ENCODE measurements around the gene FOXD2. TPM values are rescaled to one million over a fixed set of nuclear protein-coding genes. Genes with fewer than 3 reads are reported as not detected.

The FOXD2 gene
- total RNA-seq, 1 experiment from 2014 or later: 0.07 TPM

DNA sequence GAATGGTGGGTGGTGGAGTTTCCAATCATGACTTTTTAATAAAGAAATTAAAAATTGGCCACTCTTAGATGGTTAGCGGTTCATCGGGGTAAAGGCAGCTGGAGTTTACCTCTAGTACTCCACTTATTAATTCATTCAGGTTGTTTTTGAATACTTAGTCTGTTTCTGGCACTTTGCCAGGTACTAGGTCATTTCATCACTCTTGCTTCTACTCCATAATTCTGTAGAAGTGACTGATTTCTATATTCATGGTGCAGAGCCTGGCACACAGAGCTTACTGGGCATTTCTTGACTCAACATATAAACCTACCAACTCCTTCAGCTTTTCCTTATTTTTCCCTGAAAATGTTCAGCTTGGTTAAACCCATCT lies 31.5 kb downstream of the FOXD2 start (continued):
- TF ChIP-seq, protein P1, sequence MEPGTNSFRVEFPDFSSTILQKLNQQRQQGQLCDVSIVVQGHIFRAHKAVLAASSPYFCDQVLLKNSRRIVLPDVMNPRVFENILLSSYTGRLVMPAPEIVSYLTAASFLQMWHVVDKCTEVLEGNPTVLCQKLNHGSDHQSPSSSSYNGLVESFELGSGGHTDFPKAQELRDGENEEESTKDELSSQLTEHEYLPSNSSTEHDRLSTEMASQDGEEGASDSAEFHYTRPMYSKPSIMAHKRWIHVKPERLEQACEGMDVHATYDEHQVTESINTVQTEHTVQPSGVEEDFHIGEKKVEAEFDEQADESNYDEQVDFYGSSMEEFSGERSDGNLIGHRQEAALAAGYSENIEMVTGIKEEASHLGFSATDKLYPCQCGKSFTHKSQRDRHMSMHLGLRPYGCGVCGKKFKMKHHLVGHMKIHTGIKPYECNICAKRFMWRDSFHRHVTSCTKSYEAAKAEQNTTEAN (CRISPR knock-in tag; IDR thresholded peaks at IDR 0.05): no peak
- TF ChIP-seq, protein P2, sequence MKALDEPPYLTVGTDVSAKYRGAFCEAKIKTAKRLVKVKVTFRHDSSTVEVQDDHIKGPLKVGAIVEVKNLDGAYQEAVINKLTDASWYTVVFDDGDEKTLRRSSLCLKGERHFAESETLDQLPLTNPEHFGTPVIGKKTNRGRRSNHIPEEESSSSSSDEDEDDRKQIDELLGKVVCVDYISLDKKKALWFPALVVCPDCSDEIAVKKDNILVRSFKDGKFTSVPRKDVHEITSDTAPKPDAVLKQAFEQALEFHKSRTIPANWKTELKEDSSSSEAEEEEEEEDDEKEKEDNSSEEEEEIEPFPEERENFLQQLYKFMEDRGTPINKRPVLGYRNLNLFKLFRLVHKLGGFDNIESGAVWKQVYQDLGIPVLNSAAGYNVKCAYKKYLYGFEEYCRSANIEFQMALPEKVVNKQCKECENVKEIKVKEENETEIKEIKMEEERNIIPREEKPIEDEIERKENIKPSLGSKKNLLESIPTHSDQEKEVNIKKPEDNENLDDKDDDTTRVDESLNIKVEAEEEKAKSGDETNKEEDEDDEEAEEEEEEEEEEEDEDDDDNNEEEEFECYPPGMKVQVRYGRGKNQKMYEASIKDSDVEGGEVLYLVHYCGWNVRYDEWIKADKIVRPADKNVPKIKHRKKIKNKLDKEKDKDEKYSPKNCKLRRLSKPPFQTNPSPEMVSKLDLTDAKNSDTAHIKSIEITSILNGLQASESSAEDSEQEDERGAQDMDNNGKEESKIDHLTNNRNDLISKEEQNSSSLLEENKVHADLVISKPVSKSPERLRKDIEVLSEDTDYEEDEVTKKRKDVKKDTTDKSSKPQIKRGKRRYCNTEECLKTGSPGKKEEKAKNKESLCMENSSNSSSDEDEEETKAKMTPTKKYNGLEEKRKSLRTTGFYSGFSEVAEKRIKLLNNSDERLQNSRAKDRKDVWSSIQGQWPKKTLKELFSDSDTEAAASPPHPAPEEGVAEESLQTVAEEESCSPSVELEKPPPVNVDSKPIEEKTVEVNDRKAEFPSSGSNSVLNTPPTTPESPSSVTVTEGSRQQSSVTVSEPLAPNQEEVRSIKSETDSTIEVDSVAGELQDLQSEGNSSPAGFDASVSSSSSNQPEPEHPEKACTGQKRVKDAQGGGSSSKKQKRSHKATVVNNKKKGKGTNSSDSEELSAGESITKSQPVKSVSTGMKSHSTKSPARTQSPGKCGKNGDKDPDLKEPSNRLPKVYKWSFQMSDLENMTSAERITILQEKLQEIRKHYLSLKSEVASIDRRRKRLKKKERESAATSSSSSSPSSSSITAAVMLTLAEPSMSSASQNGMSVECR (CRISPR knock-in tag; IDR thresholded peaks at IDR 0.05; ENCODE audit: borderline replicate concordance): no peak
- TF ChIP-seq RORB (CRISPR knock-in tag; IDR thresholded peaks at IDR 0.05): no peak
- TF ChIP-seq, protein P3, sequence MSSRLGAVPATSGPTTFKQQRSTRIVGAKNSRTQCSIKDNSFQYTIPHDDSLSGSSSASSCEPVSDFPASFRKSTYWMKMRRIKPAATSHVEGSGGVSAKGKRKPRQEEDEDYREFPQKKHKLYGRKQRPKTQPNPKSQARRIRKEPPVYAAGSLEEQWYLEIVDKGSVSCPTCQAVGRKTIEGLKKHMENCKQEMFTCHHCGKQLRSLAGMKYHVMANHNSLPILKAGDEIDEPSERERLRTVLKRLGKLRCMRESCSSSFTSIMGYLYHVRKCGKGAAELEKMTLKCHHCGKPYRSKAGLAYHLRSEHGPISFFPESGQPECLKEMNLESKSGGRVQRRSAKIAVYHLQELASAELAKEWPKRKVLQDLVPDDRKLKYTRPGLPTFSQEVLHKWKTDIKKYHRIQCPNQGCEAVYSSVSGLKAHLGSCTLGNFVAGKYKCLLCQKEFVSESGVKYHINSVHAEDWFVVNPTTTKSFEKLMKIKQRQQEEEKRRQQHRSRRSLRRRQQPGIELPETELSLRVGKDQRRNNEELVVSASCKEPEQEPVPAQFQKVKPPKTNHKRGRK (CRISPR knock-in tag; IDR thresholded peaks at IDR 0.05; ENCODE audit: borderline replicate concordance): no peak
- TF ChIP-seq GRHL2 (CRISPR knock-in tag; IDR thresholded peaks at IDR 0.05; ENCODE audit: insufficient replicate concordance, severe bottlenecking): no peak
- TF ChIP-seq FOXK1 (CRISPR knock-in tag; IDR thresholded peaks at IDR 0.05): no peak
- TF ChIP-seq TEAD1 (CRISPR knock-in tag; IDR thresholded peaks at IDR 0.05): no peak
- TF ChIP-seq CREB1 (CRISPR knock-in tag; IDR thresholded peaks at IDR 0.05): no peak
- no peak for TF ChIP-seq ATF1 (CRISPR knock-in tag; IDR thresholded peaks at IDR 0.05)
- TF ChIP-seq NR1H2 (CRISPR knock-in tag; IDR thresholded peaks at IDR 0.05): no peak
- no peak for TF ChIP-seq NFYB (CRISPR knock-in tag; conservative IDR thresholded peaks at IDR 0.05; ENCODE audit: low read depth)
- no peak for TF ChIP-seq MXD4 (CRISPR knock-in tag; IDR thresholded peaks at IDR 0.05; ENCODE audit: borderline replicate concordance)

DNA sequence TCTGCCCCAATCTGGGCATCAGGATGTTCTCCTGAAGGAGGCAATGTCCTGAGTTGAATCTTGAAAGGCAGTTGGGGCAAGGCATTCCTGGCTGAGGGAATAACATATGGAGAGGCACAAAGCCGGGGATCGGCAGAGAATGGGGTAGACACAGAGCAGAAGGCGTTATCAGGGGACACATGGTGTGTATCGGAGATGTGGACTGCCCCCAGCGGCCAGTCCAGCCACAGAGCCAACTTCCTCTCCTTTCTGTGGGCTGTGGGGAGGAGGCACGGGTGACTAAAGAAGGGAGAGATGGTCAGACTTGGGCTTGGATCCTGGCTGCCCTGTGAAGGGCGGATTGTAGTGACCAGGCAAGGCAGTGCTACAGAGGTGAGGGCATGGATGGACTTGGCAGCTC lies 32.1 kb downstream of the FOXD2 start:
- Mint-ChIP-seq H3K27me3 (ENCODE audit: low read depth) (peaks cover 4% of the 10 kb centered on the region), H3K4me3 (no peak overlapping the region), H3K4me1 (peaks cover 15% of the 10 kb centered on the region), H3K36me3 (no peaks in the 10 kb centered on the region), H3K9me3 (no peaks in the 10 kb centered on the region), H3K27ac (no peak overlapping the region)
- TF ChIP-seq, protein P4, sequence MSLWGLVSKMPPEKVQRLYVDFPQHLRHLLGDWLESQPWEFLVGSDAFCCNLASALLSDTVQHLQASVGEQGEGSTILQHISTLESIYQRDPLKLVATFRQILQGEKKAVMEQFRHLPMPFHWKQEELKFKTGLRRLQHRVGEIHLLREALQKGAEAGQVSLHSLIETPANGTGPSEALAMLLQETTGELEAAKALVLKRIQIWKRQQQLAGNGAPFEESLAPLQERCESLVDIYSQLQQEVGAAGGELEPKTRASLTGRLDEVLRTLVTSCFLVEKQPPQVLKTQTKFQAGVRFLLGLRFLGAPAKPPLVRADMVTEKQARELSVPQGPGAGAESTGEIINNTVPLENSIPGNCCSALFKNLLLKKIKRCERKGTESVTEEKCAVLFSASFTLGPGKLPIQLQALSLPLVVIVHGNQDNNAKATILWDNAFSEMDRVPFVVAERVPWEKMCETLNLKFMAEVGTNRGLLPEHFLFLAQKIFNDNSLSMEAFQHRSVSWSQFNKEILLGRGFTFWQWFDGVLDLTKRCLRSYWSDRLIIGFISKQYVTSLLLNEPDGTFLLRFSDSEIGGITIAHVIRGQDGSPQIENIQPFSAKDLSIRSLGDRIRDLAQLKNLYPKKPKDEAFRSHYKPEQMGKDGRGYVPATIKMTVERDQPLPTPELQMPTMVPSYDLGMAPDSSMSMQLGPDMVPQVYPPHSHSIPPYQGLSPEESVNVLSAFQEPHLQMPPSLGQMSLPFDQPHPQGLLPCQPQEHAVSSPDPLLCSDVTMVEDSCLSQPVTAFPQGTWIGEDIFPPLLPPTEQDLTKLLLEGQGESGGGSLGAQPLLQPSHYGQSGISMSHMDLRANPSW (CRISPR knock-in tag; conservative IDR thresholded peaks at IDR 0.05; ENCODE audit: low read depth): no peak
- TF ChIP-seq HMGA2 (CRISPR knock-in tag; IDR thresholded peaks at IDR 0.05) (no peak), OVOL2 (CRISPR knock-in tag; IDR thresholded peaks at IDR 0.05; ENCODE audit: borderline replicate concordance) (no peak)
- no peak for DNase-seq (ENCODE audit: low spot score)
- POLR2A ChIA-PET: no interaction called here
- no peak for ATAC-seq
- CTCF ChIA-PET: no interaction called here

DNA sequence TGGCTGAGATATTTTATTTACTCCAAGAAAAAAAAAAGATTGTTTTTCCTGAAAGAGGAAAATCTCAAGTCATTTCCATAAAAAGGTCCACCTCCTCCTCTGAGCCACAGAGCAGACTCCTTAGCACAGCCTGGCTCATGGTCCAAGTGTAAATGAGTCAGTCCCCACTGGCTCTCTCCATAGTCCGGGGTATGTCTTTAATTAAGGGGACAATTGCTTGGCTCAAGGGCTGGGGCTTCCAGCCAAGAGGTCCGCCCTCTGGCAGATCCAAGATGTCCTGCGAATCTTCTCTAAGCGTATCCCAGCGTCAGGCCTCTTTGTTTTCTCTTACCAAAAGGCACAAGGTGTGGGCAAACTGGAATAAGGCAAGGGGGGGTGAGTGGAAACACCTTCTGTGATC lies 33.3 kb downstream of the FOXD2 start:
- ChIA-PET CTCF (no interaction called here), POLR2A (no interaction called here)
- Mint-ChIP-seq H3K4me3 (no peak overlapping the region), H3K4me1 (peaks cover 16% of the 10 kb centered on the region), H3K27me3 (ENCODE audit: low read depth) (peaks cover 6% of the 10 kb centered on the region), H3K36me3 (no peaks in the 10 kb centered on the region), H3K9me3 (no peaks in the 10 kb centered on the region), H3K27ac (no peak overlapping the region)
- ATAC-seq (no peak), DNase-seq (ENCODE audit: low spot score) (no peak)
- TF ChIP-seq ZNF232 (CRISPR knock-in tag; IDR thresholded peaks at IDR 0.05) (no peak), CREB1 (CRISPR knock-in tag; IDR thresholded peaks at IDR 0.05) (no peak), ZNF138 (CRISPR knock-in tag; conservative IDR thresholded peaks at IDR 0.05) (no peak), NFATC4 (CRISPR knock-in tag; IDR thresholded peaks at IDR 0.05) (no peak), NR2C2 (CRISPR knock-in tag; IDR thresholded peaks at IDR 0.05) (no peak), FOXJ3 (CRISPR knock-in tag; IDR thresholded peaks at IDR 0.05; ENCODE audit: borderline replicate concordance) (no peak)
- TF ChIP-seq, protein P5, sequence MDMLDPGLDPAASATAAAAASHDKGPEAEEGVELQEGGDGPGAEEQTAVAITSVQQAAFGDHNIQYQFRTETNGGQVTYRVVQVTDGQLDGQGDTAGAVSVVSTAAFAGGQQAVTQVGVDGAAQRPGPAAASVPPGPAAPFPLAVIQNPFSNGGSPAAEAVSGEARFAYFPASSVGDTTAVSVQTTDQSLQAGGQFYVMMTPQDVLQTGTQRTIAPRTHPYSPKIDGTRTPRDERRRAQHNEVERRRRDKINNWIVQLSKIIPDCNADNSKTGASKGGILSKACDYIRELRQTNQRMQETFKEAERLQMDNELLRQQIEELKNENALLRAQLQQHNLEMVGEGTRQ (CRISPR knock-in tag; IDR thresholded peaks at IDR 0.05): no peak
- TF ChIP-seq, protein P6, sequence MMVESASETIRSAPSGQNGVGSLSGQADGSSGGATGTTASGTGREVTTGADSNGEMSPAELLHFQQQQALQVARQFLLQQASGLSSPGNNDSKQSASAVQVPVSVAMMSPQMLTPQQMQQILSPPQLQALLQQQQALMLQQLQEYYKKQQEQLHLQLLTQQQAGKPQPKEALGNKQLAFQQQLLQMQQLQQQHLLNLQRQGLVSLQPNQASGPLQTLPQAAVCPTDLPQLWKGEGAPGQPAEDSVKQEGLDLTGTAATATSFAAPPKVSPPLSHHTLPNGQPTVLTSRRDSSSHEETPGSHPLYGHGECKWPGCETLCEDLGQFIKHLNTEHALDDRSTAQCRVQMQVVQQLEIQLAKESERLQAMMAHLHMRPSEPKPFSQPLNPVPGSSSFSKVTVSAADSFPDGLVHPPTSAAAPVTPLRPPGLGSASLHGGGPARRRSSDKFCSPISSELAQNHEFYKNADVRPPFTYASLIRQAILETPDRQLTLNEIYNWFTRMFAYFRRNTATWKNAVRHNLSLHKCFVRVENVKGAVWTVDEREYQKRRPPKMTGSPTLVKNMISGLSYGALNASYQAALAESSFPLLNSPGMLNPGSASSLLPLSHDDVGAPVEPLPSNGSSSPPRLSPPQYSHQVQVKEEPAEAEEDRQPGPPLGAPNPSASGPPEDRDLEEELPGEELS (CRISPR knock-in tag; IDR thresholded peaks at IDR 0.05): no peak

Data from WTC11 (cell line).